ENCODE measurements around the gene SPRR2B. TPM values are rescaled to one million over a fixed set of nuclear protein-coding genes. Genes with fewer than 3 reads are reported as not detected.
"Not testable (repeated sequence)": the region's sequence is repeated elsewhere in the genome, so short reads cannot be mapped to it uniquely, and the experiment has no call there.

Gene SPRR2B
- total RNA-seq, 1 donor from 2014 or later, result not detected

GRCh38 chr1:153032677-153033308 lies 38.6 kb downstream of the SPRR2B start:
- DNase-seq, result no peak

GRCh38 chr1:153032073-153032472 lies 39.3 kb downstream of the SPRR2B start:
- DNase-seq, result no peak

GRCh38 chr1:153030895-153031294 lies 40.5 kb downstream of the SPRR2B start, which contains the start of gene SPRR1B:
TSS of gene SPRR1B (plus strand) at chr1:153031203. CDS start at chr1:153032346, 1,143 bp downstream.
- DNase-seq, result no peak

- no peak for DNase-seq
Observed at GRCh38 chr1:153028766-153029165, 42.6 kb downstream of the SPRR2B start.

GRCh38 chr1:153025797-153026196 lies 45.6 kb downstream of the SPRR2B start:
- DNase-seq, result no peak

GRCh38 chr1:153024413-153024812 lies 47.0 kb downstream of the SPRR2B start:
- no peak for DNase-seq

GRCh38 chr1:153023109-153023508 lies 48.3 kb downstream of the SPRR2B start:
- no peak for DNase-seq

GRCh38 chr1:153022340-153022739 lies 49.1 kb downstream of the SPRR2B start:
- DNase-seq, result not testable (repeated sequence)

- not testable (repeated sequence) for DNase-seq
Observed at GRCh38 chr1:153021829-153022228, 49.6 kb downstream of the SPRR2B start.

Small RNAs within 50 kb of the gene (small RNA-seq; reads per million reads assigned to genes)
- not detected for gene AL356867.1 (ENCODE audit: low replicate concordance)

Other genes with a start within 250 kb of the SPRR2B start
- 1.7 TPM for gene LCE1A, start 244.1 kb downstream of the SPRR2B start, total RNA-seq
- gene LCE6A, start 228.8 kb downstream of the SPRR2B start, total RNA-seq, result 4.4 TPM
- gene LCE7A, start 211.6 kb downstream of the SPRR2B start, total RNA-seq, result not detected
- gene SMCP, start 193.3 kb downstream of the SPRR2B start, total RNA-seq, result not detected
- 71.5 TPM for gene IVL, start 163.1 kb downstream of the SPRR2B start, total RNA-seq
- 1.8 TPM for gene SPRR5, start 124.4 kb downstream of the SPRR2B start, total RNA-seq
- 17.7 TPM for gene SPRR4, start 101.0 kb downstream of the SPRR2B start, total RNA-seq
- gene SPRR1A, start 87.5 kb downstream of the SPRR2B start, total RNA-seq, result 6.1 TPM
- 0.69 TPM for gene SPRR3, start 69.9 kb downstream of the SPRR2B start, total RNA-seq
- gene SPRR1B, start 40.4 kb downstream of the SPRR2B start, total RNA-seq, result 22.3 TPM
- 11.3 TPM for gene SPRR2D, start 30.5 kb downstream of the SPRR2B start, total RNA-seq
- gene SPRR2A, start 14.1 kb downstream of the SPRR2B start, total RNA-seq, result 1.6 TPM
- 16.7 TPM for gene SPRR2E, start 22.9 kb upstream of the SPRR2B start, total RNA-seq
- not detected for gene SPRR2F, start 41.9 kb upstream of the SPRR2B start, total RNA-seq
- 13.6 TPM for gene SPRR2G, start 79.3 kb upstream of the SPRR2B start, total RNA-seq
- not detected for gene LELP1, start 131.8 kb upstream of the SPRR2B start, total RNA-seq
- 187 TPM for gene PRR9, start 146.0 kb upstream of the SPRR2B start, total RNA-seq
- 39.6 TPM for gene LORICRIN, start 188.1 kb upstream of the SPRR2B start, total RNA-seq
- gene PGLYRP3, start 241.3 kb upstream of the SPRR2B start, total RNA-seq, result 4.4 TPM